OCI-LY7 (cell line): Measurements from ENCODE around the gene IL1RAPL2.

Source experiments
- EZH2phosphoT487 ChIP-seq: fragments of 200-600 bp; sonication (generic); IDR thresholded peaks from 2 replicates; pipeline ENCODE4 v1.6.1; 2018; ENCODE audit warnings: low read depth, borderline replicate concordance, mild to moderate bottlenecking, mixed run types, antibody characterized with exemption, low read length, moderate library complexity, mixed read lengths
- TF ChIP-seq, protein P1 (sequence below): fragments of 200-600 bp; sonication (generic); conservative IDR thresholded peaks from 2 replicates; pipeline ENCODE4 v1.5.1; 2014; ENCODE audit warnings: mild to moderate bottlenecking, antibody characterized with exemption, low read length, moderate library complexity, mixed read lengths

DNA sequence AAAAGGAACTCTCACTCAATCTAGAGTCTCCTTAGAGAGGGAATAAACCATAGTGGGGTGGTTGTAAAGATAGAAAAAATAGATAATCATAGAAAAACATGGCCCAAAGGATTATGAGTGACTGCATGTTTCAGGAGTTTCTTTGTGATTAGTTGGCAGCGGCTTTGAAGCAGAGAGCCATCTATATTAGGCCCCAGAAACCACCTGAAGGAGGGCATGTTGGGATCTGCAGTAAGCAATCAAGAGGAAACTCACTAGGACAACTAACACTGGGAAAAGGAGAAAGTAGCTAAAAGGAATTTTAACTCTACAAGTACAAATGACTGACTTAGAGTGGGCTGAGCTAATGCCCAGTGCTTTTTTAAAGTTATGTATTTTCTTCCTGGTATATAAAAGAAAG, 987.1 kb downstream of the IL1RAPL2 start:
- TF ChIP-seq, protein P1, sequence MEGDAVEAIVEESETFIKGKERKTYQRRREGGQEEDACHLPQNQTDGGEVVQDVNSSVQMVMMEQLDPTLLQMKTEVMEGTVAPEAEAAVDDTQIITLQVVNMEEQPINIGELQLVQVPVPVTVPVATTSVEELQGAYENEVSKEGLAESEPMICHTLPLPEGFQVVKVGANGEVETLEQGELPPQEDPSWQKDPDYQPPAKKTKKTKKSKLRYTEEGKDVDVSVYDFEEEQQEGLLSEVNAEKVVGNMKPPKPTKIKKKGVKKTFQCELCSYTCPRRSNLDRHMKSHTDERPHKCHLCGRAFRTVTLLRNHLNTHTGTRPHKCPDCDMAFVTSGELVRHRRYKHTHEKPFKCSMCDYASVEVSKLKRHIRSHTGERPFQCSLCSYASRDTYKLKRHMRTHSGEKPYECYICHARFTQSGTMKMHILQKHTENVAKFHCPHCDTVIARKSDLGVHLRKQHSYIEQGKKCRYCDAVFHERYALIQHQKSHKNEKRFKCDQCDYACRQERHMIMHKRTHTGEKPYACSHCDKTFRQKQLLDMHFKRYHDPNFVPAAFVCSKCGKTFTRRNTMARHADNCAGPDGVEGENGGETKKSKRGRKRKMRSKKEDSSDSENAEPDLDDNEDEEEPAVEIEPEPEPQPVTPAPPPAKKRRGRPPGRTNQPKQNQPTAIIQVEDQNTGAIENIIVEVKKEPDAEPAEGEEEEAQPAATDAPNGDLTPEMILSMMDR: no peak
- TF ChIP-seq EZH2phosphoT487: no peak
